Measurements from ENCODE around the gene SRRM4. TPM values are rescaled to one million over a fixed set of nuclear protein-coding genes. Genes with fewer than 3 reads are reported as not detected.
A peak's percentile ranks its signal among the peaks of the same experiment; 100 is the strongest.
"Not testable (repeated sequence)": the region's sequence is repeated elsewhere in the genome, so short reads cannot be mapped to it uniquely, and the experiment has no call there.

SRRM4 gene
- total RNA-seq, 4 donors from 2014 or later = not detected

DNA sequence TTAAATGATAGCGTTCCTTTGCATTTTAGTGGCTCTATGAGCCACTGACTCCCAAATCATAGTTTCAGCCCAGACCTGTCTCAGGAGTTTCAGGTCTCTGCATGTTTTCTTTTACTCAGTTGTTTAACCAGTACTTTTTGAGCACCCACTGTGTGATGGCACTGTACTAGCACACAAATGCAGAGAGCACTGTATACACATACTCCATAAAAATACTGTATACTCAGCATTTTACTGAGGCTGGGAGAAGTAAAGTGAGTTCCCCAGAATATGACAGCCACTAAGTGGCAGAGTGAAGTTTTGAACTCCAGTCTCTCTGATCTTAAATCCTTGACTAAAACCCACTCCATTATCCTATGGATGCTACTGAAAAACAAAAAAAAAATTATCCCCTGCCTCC lies 121.4 kb downstream of the SRRM4 start:
- Histone ChIP-seq H3K4me3 (no peak overlapping the region), H3K27me3 (no peaks in the 10 kb centered on the region), H3K4me1 (no peaks in the 10 kb centered on the region), H3K27ac (no peak overlapping the region), H3K9me3 (peaks cover 0 to 22% (median 0%) of the 10 kb centered on the region in 4 donors), H3K36me3 (no peaks in the 10 kb centered on the region)
- TF ChIP-seq EP300 (IDR thresholded peaks at IDR 0.05) (no peak), POLR2A (IDR thresholded peaks at IDR 0.05) (no peak)
- TF ChIP-seq, protein P1, sequence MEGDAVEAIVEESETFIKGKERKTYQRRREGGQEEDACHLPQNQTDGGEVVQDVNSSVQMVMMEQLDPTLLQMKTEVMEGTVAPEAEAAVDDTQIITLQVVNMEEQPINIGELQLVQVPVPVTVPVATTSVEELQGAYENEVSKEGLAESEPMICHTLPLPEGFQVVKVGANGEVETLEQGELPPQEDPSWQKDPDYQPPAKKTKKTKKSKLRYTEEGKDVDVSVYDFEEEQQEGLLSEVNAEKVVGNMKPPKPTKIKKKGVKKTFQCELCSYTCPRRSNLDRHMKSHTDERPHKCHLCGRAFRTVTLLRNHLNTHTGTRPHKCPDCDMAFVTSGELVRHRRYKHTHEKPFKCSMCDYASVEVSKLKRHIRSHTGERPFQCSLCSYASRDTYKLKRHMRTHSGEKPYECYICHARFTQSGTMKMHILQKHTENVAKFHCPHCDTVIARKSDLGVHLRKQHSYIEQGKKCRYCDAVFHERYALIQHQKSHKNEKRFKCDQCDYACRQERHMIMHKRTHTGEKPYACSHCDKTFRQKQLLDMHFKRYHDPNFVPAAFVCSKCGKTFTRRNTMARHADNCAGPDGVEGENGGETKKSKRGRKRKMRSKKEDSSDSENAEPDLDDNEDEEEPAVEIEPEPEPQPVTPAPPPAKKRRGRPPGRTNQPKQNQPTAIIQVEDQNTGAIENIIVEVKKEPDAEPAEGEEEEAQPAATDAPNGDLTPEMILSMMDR (IDR thresholded peaks at IDR 0.05) = no peak
- 87 to 95% methylated on average over 1 of the region's 1 CpG for WGBS, 2 donors
- DNase-seq (ENCODE audit: low spot score in 2 of 2) = no peak

DNA sequence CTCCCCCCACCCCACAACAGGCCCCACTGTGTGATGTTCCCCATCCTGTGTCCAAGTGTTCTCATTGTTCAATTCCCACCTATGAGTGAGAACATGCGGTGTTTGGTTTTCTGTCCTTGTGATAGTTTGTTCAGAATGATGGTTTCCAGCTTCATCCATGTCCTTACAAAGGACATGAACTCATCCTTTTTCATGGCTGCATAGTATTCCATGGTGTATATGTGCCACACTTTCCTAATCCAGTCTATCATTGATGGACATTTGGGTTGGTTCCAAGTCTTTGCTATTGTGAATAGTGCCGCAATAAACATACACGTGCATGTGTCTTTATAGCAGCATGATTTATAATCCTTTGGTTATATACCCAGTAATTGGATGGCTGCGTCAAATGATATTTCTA lies 123.6 kb downstream of the SRRM4 start:
- WGBS, 2 donors = 75 to 93% methylated on average over 4 of the region's 4 CpGs
- not testable (repeated sequence) for H3K27ac ChIP-seq; H3K36me3 ChIP-seq; H3K4me3 ChIP-seq; H3K27me3 ChIP-seq; DNase-seq (ENCODE audit: low spot score in 2 of 2); H3K4me1 ChIP-seq; H3K9me3 ChIP-seq

DNA sequence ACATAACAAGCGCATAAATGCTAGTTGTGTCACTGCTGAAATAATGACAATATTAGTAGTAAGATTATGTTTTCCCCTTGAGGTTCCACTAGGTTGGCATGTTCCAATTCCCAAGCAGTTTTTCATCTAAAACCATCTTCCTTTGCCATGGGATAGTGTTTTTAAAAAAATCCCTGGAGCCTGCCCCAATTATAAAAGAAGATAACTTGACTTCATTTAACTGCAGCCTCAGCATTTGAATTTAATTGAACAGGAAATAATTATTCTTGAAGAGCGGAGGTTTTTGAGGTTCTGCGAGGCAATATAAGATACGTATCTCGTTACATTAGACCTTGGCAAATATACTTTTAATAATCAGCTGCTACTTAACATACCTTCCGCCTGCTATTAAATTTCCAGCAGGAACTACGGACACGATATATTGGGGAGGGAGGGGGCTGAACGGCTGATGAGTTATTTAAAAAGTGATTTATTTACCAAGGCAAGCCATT lies 132.2 kb downstream of the SRRM4 start:
- no peaks in the 10 kb centered on the region for H3K4me1 ChIP-seq
- peaks cover 0 to 10% (median 0%) of the 10 kb centered on the region in 4 donors for H3K9me3 ChIP-seq
- TF ChIP-seq EP300 (IDR thresholded peaks at IDR 0.05) (no peak), POLR2A (IDR thresholded peaks at IDR 0.05) (no peak)
- TF ChIP-seq, protein P1 (IDR thresholded peaks at IDR 0.05) = no peak
- DNase-seq (ENCODE audit: low spot score in 2 of 2) = no peak
- no peaks in the 10 kb centered on the region for H3K27me3 ChIP-seq
- 65 to 68% methylated on average over 9 of the region's 9 CpGs for WGBS, 2 donors
- H3K36me3 ChIP-seq = no peaks in the 10 kb centered on the region
- H3K4me3 ChIP-seq = no peak overlapping the region
- no peak overlapping the region for H3K27ac ChIP-seq

DNA sequence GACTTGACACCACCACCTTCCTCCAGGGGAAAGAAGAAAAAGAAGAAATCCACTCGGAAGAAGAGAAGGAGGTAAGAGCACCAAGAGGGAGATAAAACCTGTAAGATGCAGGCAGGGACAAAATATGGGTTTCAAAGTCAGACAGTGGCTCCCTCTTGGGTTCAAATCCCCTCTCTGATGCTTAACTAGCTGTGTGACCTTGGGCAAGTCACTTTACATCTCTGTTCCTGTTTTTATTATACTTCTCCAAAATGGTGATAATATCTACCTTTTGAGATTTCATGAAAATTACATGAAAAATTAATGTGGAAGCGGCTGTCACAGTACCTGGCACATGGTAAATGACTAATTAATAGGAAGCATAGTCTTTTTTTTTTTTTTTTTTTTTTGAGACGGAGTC lies 133.0 kb downstream of the SRRM4 start:
- H3K27ac ChIP-seq = no peak overlapping the region
- TF ChIP-seq POLR2A (IDR thresholded peaks at IDR 0.05) (no peak), EP300 (IDR thresholded peaks at IDR 0.05) (no peak)
- TF ChIP-seq, protein P1 (IDR thresholded peaks at IDR 0.05) = no peak
- WGBS, 2 donors = 86 to 87% methylated on average over 3 of the region's 3 CpGs
- no peak overlapping the region for H3K4me3 ChIP-seq
- H3K9me3 ChIP-seq = peaks cover 0 to 10% (median 0%) of the 10 kb centered on the region in 4 donors
- no peaks in the 10 kb centered on the region for H3K27me3 ChIP-seq
- no peaks in the 10 kb centered on the region for H3K36me3 ChIP-seq
- no peaks in the 10 kb centered on the region for H3K4me1 ChIP-seq
- DNase-seq (ENCODE audit: low spot score in 2 of 2) = no peak

DNA sequence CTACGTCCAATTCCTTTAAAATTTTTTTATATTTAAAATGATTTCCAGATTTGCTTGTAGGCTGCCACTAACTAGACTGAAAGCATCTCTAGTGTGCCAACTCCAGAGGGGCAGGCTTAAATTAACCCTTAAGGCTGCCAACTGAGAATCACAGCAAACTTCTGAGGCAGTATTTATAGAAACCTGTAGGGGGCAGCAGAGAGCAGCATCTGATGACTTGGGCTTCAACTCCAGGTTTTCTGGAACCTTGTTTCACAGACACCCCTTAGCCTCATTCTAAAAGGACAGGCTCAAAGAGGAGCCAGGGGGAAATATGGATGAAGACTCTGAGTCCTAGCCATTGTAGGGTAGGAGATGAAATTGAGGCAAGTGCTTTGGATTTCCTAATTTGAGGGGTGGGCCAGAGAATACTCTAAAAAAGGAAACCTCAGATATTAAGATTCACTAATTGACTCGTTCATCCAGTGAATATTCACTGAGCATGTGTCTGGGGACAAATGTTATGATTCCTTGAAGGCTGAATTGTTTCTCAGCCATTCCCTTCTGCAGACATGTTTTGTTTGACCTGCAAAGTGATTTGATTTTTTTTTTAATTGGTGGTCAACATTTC lies 134.1 kb downstream of the SRRM4 start:
- Histone ChIP-seq H3K27me3 (no peaks in the 10 kb centered on the region), H3K27ac (no peak overlapping the region), H3K9me3 (peaks cover 0 to 9% (median 0%) of the 10 kb centered on the region in 4 donors), H3K4me3 (no peak overlapping the region), H3K4me1 (no peaks in the 10 kb centered on the region), H3K36me3 (no peaks in the 10 kb centered on the region)
- TF ChIP-seq EP300 (IDR thresholded peaks at IDR 0.05) (no peak), POLR2A (IDR thresholded peaks at IDR 0.05) (no peak)
- TF ChIP-seq, protein P1 (IDR thresholded peaks at IDR 0.05) = peak; percentile 63 to 75 (median 71)
- DNase-seq (ENCODE audit: low spot score in 2 of 2) = peak in 1 of 2 donors; percentile 41
- WGBS, 2 donors = 27% methylated on average over 2 of the region's 2 CpGs

Data from tibial nerve (tissue), 4 donors.